WTC11 (cell line): Measurements from ENCODE around the gene NCSTN. TPM values are rescaled to one million over a fixed set of nuclear protein-coding genes. Genes with fewer than 3 reads are reported as not detected.

Experiments
- ATAC-seq: fragments of 200-7000 bp; cut with Tn5 transposase; 2 replicates; pipeline ENCODE4 v1.10.0; 2021; ENCODE audit warnings: mild to moderate bottlenecking, moderate library complexity
- CTCF ChIA-PET: fragments of 300-600 bp; sonication (Branson Sonifier 250); formaldehyde crosslinking; loops from one replicate; lab custom pipeline; 2021; ENCODE audit warnings: antibody characterized with exemption; lab: Charles Lee
- POLR2A ChIA-PET: fragments of 350-600 bp; sonication (Branson Sonifier 250); formaldehyde crosslinking; loops from one replicate; lab custom pipeline; 2021; ENCODE audit warnings: antibody characterized with exemption; lab: Charles Lee
- DNase-seq: peaks from one replicate; pipeline ENCODE4 v3.0.0; 2021; ENCODE audit warnings: low spot score
- H3K27ac Mint-ChIP-seq: 2 replicates; pipeline ENCODE4 v1.8.0; 2021; ENCODE audit warnings: mixed read lengths
- H3K27me3 Mint-ChIP-seq: 2 replicates; pipeline ENCODE4 v1.8.0; 2021; ENCODE audit warnings: low read depth, mild to moderate bottlenecking, moderate library complexity, mixed read lengths
- H3K36me3 Mint-ChIP-seq: 2 replicates; pipeline ENCODE4 v1.8.0; 2021; ENCODE audit warnings: mixed read lengths
- H3K4me1 Mint-ChIP-seq: 2 replicates; pipeline ENCODE4 v1.8.0; 2022; ENCODE audit warnings: mixed read lengths
- H3K4me3 Mint-ChIP-seq: 2 replicates; pipeline ENCODE4 v1.8.0; 2021; ENCODE audit warnings: mild to moderate bottlenecking, moderate library complexity, mixed read lengths
- H3K9me3 Mint-ChIP-seq: 2 replicates; pipeline ENCODE4 v1.8.0; 2021; ENCODE audit warnings: mixed read lengths
- AFF4 ChIP-seq: sonication (generic); formaldehyde crosslinking; IDR thresholded peaks from 2 replicates; pipeline ENCODE4 v1.8.1; 2023; ENCODE audit warnings: mild to moderate bottlenecking, missing genetic modification reagents, borderline replicate concordance
- CTCF ChIP-seq: fragments of 200-600 bp; IDR thresholded peaks from 2 replicates; pipeline ENCODE4 v1.8.0; 2022; ENCODE audit warnings: antibody characterized with exemption
- E2F5 ChIP-seq: sonication (generic); formaldehyde crosslinking; IDR thresholded peaks from 2 replicates; pipeline ENCODE4 v1.8.1; 2022; ENCODE audit warnings: mild to moderate bottlenecking, moderate library complexity, missing genetic modification reagents
- FOXP4 ChIP-seq: sonication (generic); formaldehyde crosslinking; IDR thresholded peaks from 2 replicates; pipeline ENCODE4 v1.8.0; 2022; ENCODE audit warnings: mild to moderate bottlenecking, missing genetic modification reagents
- GABPB1 ChIP-seq: sonication (generic); formaldehyde crosslinking; IDR thresholded peaks from 2 replicates; pipeline ENCODE4 v1.8.1; 2023; ENCODE audit warnings: mild to moderate bottlenecking, missing genetic modification reagents
- MYBL2 ChIP-seq: sonication (generic); formaldehyde crosslinking; IDR thresholded peaks from 2 replicates; pipeline ENCODE4 v1.8.1; 2023; ENCODE audit warnings: mild to moderate bottlenecking, moderate library complexity, missing genetic modification reagents
- NFYB ChIP-seq: sonication (generic); formaldehyde crosslinking; conservative IDR thresholded peaks from 2 replicates; pipeline ENCODE4 v1.8.0; 2022; ENCODE audit warnings: low read depth, missing genetic modification reagents
- NR2C2 ChIP-seq: sonication (generic); formaldehyde crosslinking; IDR thresholded peaks from 2 replicates; pipeline ENCODE4 v1.8.0; 2022; ENCODE audit warnings: mild to moderate bottlenecking, missing genetic modification reagents
- OVOL2 ChIP-seq: fragments of 250-450 bp; sonication (Bioruptor Pico); IDR thresholded peaks from 2 replicates; pipeline ENCODE4 v1.9.0; 2021; ENCODE audit warnings: mild to moderate bottlenecking, borderline replicate concordance
- RORB ChIP-seq: fragments of 250-450 bp; sonication (Bioruptor Pico); IDR thresholded peaks from 2 replicates; pipeline ENCODE4 v1.9.0; 2021; ENCODE audit warnings: mild to moderate bottlenecking
- SOX15 ChIP-seq: fragments of 250-450 bp; sonication (Bioruptor Pico); IDR thresholded peaks from 2 replicates; pipeline ENCODE4 v1.9.0; 2021; ENCODE audit warnings: mild to moderate bottlenecking
- USF1 ChIP-seq: sonication (generic); formaldehyde crosslinking; IDR thresholded peaks from 2 replicates; pipeline ENCODE4 v1.8.0; 2022; ENCODE audit warnings: mild to moderate bottlenecking, missing genetic modification reagents
- ZMAT4 ChIP-seq: fragments of 250-450 bp; sonication (Bioruptor Pico); IDR thresholded peaks from 2 replicates; pipeline ENCODE4 v1.9.0; 2021; ENCODE audit warnings: mild to moderate bottlenecking
- ZNF138 ChIP-seq: sonication (generic); formaldehyde crosslinking; conservative IDR thresholded peaks from 2 replicates; pipeline ENCODE4 v1.8.1; 2022; ENCODE audit warnings: mild to moderate bottlenecking, moderate library complexity, missing genetic modification reagents
- ZNF263 ChIP-seq: sonication (generic); formaldehyde crosslinking; IDR thresholded peaks from 2 replicates; pipeline ENCODE4 v1.8.1; 2022; ENCODE audit warnings: low read depth, mild to moderate bottlenecking, moderate library complexity, missing genetic modification reagents
- ZSCAN18 ChIP-seq: fragments of 250-450 bp; sonication (Bioruptor Pico); IDR thresholded peaks from 2 replicates; pipeline ENCODE4 v2.1.2; 2022; ENCODE audit warnings: mild to moderate bottlenecking, moderate library complexity
- total RNA-seq: library from RNA; stranded (reverse); gene quantifications from 3 replicates; pipeline ENCODE4 v1.2.3, GENCODE V29; 2021

NCSTN gene
- total RNA-seq, 1 experiment from 2014 or later, result 72.7 TPM

- no peak for TF ChIP-seq AFF4 (CRISPR knock-in tag)
- no peak for TF ChIP-seq ZNF138
- no peak for TF ChIP-seq MYBL2 (CRISPR knock-in tag)
- no peak for TF ChIP-seq GABPB1 (CRISPR knock-in tag)
- TF ChIP-seq SOX15 (CRISPR knock-in tag), result no peak
- TF ChIP-seq ZSCAN18 (CRISPR knock-in tag), result no peak
Measured at GRCh38 chr1:160353223-160353622, 10.0 kb downstream of the NCSTN start (continued).

- no peak overlapping the region for H3K4me3 Mint-ChIP-seq
- ATAC-seq, result peak; percentile 94
- H3K9me3 Mint-ChIP-seq, result no peaks in the 10 kb centered on the region
- peaks cover 92% of the 10 kb centered on the region for H3K36me3 Mint-ChIP-seq
- POLR2A ChIA-PET, result interaction anchor here (1.6 kb wide), 1 partner anchor 21 kb away, joined by 7 read pairs; no protein-coding TSS in a partner anchor
- no peak overlapping the region for H3K27ac Mint-ChIP-seq
- CTCF ChIA-PET, result interaction anchor here (0.6 to 6.2 kb wide), 25 partner anchors 8 to 790 kb away, joined by 3 to 199 read pairs (median 4); partner anchors contain the start of genes COPA, NCSTN, NHLH1 and PEX19
- DNase-seq, result peak; percentile 49
- TF ChIP-seq NFYB (CRISPR knock-in tag) (no peak), CTCF (peak; percentile 25; the same call in 1 of the 2 replicates), ZNF263 (CRISPR knock-in tag) (no peak), OVOL2 (CRISPR knock-in tag) (no peak), USF1 (CRISPR knock-in tag) (peak; percentile 42; the same call in 1 of the 2 replicates), E2F5 (no peak), RORB (no peak), NR2C2 (CRISPR knock-in tag) (no peak), FOXP4 (CRISPR knock-in tag) (no peak), ZMAT4 (CRISPR knock-in tag) (no peak)
- H3K27me3 Mint-ChIP-seq, result no peaks in the 10 kb centered on the region
- H3K4me1 Mint-ChIP-seq, result no peaks in the 10 kb centered on the region
Measured at GRCh38 chr1:160354388-160354985, 11.3 kb downstream of the NCSTN start.
